Endometrial microvascular endothelial cells (primary cell): ENCODE results near the gene AHDC1. TPM values are rescaled to one million over a fixed set of nuclear protein-coding genes. Genes with fewer than 3 reads are reported as not detected.
"Not testable (repeated sequence)": the region's sequence is repeated elsewhere in the genome, so short reads cannot be mapped to it uniquely, and the experiment has no call there.

Experiments used
- in situ Hi-C: cut with HindIII; loops from 2 replicates; pipeline ENCODE4 v1.10.0; 2017; ENCODE audit warnings: low sequenced_read_pairs, low pct_unique_long_range_greater_than_20kb; ENCODE audit errors: inconsistent ontology term
- total RNA-seq: library from RNA; depleted of rRNA; stranded (reverse); fragments of >200 nt; gene quantifications from one replicate; pipeline ENCODE4 v1.2.3, GENCODE V29; 2015; ENCODE audit errors: inconsistent ontology term

Gene AHDC1
- total RNA-seq, 1 donor from 2014 or later = 3.0 TPM

- in situ Hi-C loops = no loop called here
These were observed 88.3 kb downstream of the AHDC1 start for GRCh38 chr1:27515626-27516025.

GRCh38 chr1:27513958-27514357, 90.0 kb downstream of the AHDC1 start:
- in situ Hi-C loops = no loop called here

GRCh38 chr1:27513528-27513927, 90.4 kb downstream of the AHDC1 start:
- in situ Hi-C loops = no loop called here

GRCh38 chr1:27509127-27510080, 94.5 kb downstream of the AHDC1 start:
- in situ Hi-C loops = no loop called here

GRCh38 chr1:27507960-27508665, 95.8 kb downstream of the AHDC1 start:
- in situ Hi-C loops = no loop called here

- in situ Hi-C loops = no loop called here
These were observed 97.2 kb downstream of the AHDC1 start for GRCh38 chr1:27506703-27507102.

- in situ Hi-C loops = no loop called here
These were observed 98.6 kb downstream of the AHDC1 start for GRCh38 chr1:27505420-27505680.

- in situ Hi-C loops = no loop called here
These were observed 99.1 kb downstream of the AHDC1 start for GRCh38 chr1:27504588-27505419.

GRCh38 chr1:27503844-27504587, 99.9 kb downstream of the AHDC1 start:
- in situ Hi-C loops = no loop called here

- in situ Hi-C loops = no loop called here
These were observed 100.9 kb downstream of the AHDC1 start for GRCh38 chr1:27503033-27503432.

GRCh38 chr1:27501159-27501558, 102.8 kb downstream of the AHDC1 start:
- in situ Hi-C loops = not testable (repeated sequence)

GRCh38 chr1:27499142-27499541, 104.8 kb downstream of the AHDC1 start:
- in situ Hi-C loops = no loop called here

GRCh38 chr1:27496604-27497155, 107.3 kb downstream of the AHDC1 start:
- in situ Hi-C loops = no loop called here

- in situ Hi-C loops = no loop called here
These were observed 111.1 kb downstream of the AHDC1 start for GRCh38 chr1:27492796-27493195.

GRCh38 chr1:27491748-27492700, 111.9 kb downstream of the AHDC1 start:
- in situ Hi-C loops = no loop called here

- in situ Hi-C loops = no loop called here
These were observed 113.8 kb downstream of the AHDC1 start, which contains the start of gene WASF2 for GRCh38 chr1:27489973-27490741. Gene WASF2, minus strand, starts transcription at chr1:27490167. Its CDS starts 61,277 bp downstream, at chr1:27428890.

GRCh38 chr1:27489501-27489972, 114.4 kb downstream of the AHDC1 start:
- in situ Hi-C loops = no loop called here
